ENCODE results near the gene DENND1B.
"Not testable (repeated sequence)": the region's sequence is repeated elsewhere in the genome, so short reads cannot be mapped to it uniquely, and the experiment has no call there.

- not testable (repeated sequence) for TF ChIP-seq CTCF (optimal IDR thresholded peaks at IDR 0.05 in 1 of 3, IDR thresholded peaks at IDR 0.05 in 1 of 3, conservative IDR thresholded peaks at IDR 0.05 in 1 of 3; ENCODE audit: extremely low read depth in 1 of 3, insufficient read depth in 2 of 3, low read length in 3 of 3); EZH2 (IDR thresholded peaks at IDR 0.05; ENCODE audit: low read length)
Observed at GRCh38 chr1:197575531-197575930, 199.7 kb downstream of the DENND1B start.
